Stimulated activated naive CD8-positive, alpha-beta T cell treated with anti-CD3 and anti-CD28 coated beads, Interleukin-15, Interleukin-2, amounts not matched to agents 100 U/mL and 50 U/mL, for 24 hours (primary cell): Measurements from ENCODE around the gene EOGT.

Experiments used
- ATAC-seq: fragments of 150-1000 bp; cut with Tn5 transposase; one replicate; pipeline ENCODE4 v1.10.0; 2021
- DNase-seq: peaks from one replicate; pipeline ENCODE4 v3.0.0; 2021

Gene EOGT

GRCh38 chr3:68963376-68963775 is 50.1 kb downstream of the EOGT start:
- DNase-seq = no peak
- ATAC-seq = no peak

- DNase-seq = no peak
- ATAC-seq = no peak
These were observed 54.6 kb downstream of the EOGT start for GRCh38 chr3:68958932-68959331.

GRCh38 chr3:68957895-68958294 is 55.6 kb downstream of the EOGT start:
- DNase-seq (no peak), ATAC-seq (no peak)

GRCh38 chr3:68953816-68954444 is 59.6 kb downstream of the EOGT start:
- no peak for ATAC-seq

GRCh38 chr3:68945225-68945624 is 68.3 kb downstream of the EOGT start:
- ATAC-seq (no peak), DNase-seq (no peak)

More at GRCh38 chr3:68953816-68954444, 59.6 kb downstream of the EOGT start:
- no peak for DNase-seq

GRCh38 chr3:68943753-68944500 is 69.6 kb downstream of the EOGT start:
- DNase-seq = no peak
- no peak for ATAC-seq

- no peak for DNase-seq
- no peak for ATAC-seq
These were observed 72.4 kb downstream of the EOGT start for GRCh38 chr3:68941055-68941454.

GRCh38 chr3:68936856-68937255 is 76.6 kb downstream of the EOGT start:
- ATAC-seq (no peak), DNase-seq (no peak)

- no peak for DNase-seq
- no peak for ATAC-seq
These were observed 77.7 kb downstream of the EOGT start for GRCh38 chr3:68935778-68936177.

GRCh38 chr3:68931406-68932149 is 81.9 kb downstream of the EOGT start:
- DNase-seq = no peak
- no peak for ATAC-seq
